ENCODE measurements around the gene UBR1. TPM values are rescaled to one million over a fixed set of nuclear protein-coding genes. Genes with fewer than 3 reads are reported as not detected.

UBR1 gene
- total and polyA plus RNA-seq, 8 donors: 4.6 to 19.8 (median 14.4) TPM

Other genes with a start within 250 kb of the UBR1 start
- gene TTBK2, start 185.3 kb downstream of the UBR1 start, total RNA-seq: 1 to 10 TPM; 3.4 to 8.5 (median 5.1) TPM
- 1 to 10 TPM; 1.7 to 2.4 TPM for gene TTBK2, start 185.3 kb downstream of the UBR1 start, polyA plus RNA-seq
- 10 to 100 TPM in 4 of 6 donors, 1 to 10 TPM in 2; 8.1 to 14.7 (median 10.2) TPM for gene TMEM62, start 27.5 kb upstream of the UBR1 start, total RNA-seq
- gene TMEM62, start 27.5 kb upstream of the UBR1 start, polyA plus RNA-seq: 10 to 100 TPM; 13.9 to 16.8 TPM
- gene CCNDBP1, start 79.4 kb upstream of the UBR1 start, total RNA-seq: 10 to 100 TPM; 17.6 to 35.7 (median 21.7) TPM
- 10 to 100 TPM; 20.1 to 37.7 TPM for gene CCNDBP1, start 79.4 kb upstream of the UBR1 start, polyA plus RNA-seq
- gene EPB42, start 115.0 kb upstream of the UBR1 start, total RNA-seq: not detected
- not detected for gene EPB42, start 115.0 kb upstream of the UBR1 start, polyA plus RNA-seq
- gene TGM5, start 160.9 kb upstream of the UBR1 start, total RNA-seq: not detected
- not detected for gene TGM5, start 160.9 kb upstream of the UBR1 start, polyA plus RNA-seq
- not detected for gene TGM7, start 196.2 kb upstream of the UBR1 start, total RNA-seq
- not detected for gene TGM7, start 196.2 kb upstream of the UBR1 start, polyA plus RNA-seq
- 1 to 10 TPM; 1.9 to 5.0 (median 3.9) TPM for gene LCMT2, start 224.5 kb upstream of the UBR1 start, total RNA-seq
- 1 to 10 TPM; 1.7 to 4.4 TPM for gene LCMT2, start 224.5 kb upstream of the UBR1 start, polyA plus RNA-seq